ENCODE data around the gene CNKSR1.

The CNKSR1 gene

DNA sequence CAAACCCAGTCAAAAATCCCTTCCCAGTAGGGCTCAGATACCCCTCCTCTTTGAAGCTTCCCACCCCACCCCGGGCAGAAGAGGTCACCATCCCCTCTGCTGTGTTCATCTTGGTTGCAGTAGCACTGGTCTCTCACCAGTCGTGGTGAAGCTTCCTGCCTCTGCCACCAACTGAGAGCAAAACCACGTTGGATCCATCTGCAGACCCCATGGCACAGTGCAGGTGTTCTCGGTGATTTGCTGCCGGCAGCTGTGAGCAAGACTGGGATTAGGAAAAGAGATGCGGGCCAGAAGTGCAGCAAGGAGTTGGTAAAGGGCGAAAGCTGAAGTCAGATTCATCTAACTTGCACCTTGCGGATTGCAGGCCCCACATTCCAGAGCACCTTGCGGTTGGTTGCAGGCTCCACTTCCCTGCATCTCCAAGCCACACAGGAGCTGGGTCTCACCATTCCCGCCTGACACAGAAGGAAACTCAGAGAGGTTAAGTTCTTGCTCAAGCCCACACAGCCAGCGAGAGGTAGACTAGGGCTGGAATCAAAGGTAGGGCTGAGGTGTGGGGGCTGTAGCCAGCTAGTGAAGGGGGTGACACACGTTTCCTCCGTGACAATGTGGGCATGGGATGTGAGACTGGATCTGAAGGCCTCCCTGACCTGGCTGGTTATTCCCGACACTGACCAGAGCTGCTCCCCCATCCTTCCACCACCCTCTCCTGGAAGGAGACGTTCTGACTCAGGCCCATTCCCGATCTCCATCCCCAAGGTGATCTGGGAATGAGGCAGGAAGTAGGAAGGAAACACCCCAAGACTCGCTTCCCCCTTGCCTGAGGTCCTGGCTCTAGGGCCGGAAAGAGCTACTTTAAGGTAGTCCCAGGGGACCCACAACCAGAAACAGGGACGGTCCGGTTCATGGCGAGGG lies 21.7 kb upstream of the CNKSR1 start:
- DNase-seq (ENCODE audit: low spot score): no peak
- TF ChIP-seq, protein P1, sequence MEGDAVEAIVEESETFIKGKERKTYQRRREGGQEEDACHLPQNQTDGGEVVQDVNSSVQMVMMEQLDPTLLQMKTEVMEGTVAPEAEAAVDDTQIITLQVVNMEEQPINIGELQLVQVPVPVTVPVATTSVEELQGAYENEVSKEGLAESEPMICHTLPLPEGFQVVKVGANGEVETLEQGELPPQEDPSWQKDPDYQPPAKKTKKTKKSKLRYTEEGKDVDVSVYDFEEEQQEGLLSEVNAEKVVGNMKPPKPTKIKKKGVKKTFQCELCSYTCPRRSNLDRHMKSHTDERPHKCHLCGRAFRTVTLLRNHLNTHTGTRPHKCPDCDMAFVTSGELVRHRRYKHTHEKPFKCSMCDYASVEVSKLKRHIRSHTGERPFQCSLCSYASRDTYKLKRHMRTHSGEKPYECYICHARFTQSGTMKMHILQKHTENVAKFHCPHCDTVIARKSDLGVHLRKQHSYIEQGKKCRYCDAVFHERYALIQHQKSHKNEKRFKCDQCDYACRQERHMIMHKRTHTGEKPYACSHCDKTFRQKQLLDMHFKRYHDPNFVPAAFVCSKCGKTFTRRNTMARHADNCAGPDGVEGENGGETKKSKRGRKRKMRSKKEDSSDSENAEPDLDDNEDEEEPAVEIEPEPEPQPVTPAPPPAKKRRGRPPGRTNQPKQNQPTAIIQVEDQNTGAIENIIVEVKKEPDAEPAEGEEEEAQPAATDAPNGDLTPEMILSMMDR (IDR thresholded peaks at IDR 0.05; ENCODE audit: extremely low read depth, missing control alignments): no peak

DNA sequence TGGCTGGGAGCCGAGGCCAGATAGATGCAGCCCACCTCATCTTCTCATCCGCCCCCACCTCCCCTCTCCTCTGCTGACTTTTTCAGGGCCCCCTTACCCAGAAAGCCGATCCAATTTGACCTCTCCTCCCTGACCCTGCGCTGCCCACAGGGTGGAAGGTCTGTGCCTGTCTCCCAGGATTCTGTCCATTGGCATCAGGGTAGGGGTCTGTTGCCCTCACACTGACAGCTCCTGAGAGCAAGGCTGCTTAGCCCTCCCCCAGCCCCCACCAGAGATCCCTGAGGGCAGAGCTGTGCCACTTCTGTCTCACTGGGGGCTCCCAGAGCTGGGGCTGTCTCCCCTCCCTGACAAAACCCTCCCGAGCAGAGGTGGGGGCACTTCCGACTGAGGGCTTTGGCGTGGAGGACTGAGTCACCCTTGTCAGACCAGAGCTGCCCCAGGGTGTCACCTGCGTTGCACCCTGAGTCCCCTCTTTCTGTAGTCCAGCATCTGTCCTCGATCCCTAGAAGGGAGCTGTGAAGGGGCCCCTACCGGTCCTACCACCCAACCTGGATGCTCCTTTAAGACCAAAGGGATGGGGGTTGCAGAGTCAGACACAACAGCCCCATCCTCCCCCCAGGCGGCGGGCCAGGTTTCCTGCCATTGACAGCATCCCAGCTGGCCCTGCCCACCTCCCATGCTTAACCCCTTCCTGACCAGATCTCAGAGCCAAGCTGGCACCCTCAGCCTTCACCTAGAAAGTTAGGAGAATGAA lies 20.8 kb upstream of the CNKSR1 start:
- DNase-seq (ENCODE audit: low spot score): no peak
- TF ChIP-seq, protein P1 (IDR thresholded peaks at IDR 0.05; ENCODE audit: extremely low read depth, missing control alignments): no peak

DNA sequence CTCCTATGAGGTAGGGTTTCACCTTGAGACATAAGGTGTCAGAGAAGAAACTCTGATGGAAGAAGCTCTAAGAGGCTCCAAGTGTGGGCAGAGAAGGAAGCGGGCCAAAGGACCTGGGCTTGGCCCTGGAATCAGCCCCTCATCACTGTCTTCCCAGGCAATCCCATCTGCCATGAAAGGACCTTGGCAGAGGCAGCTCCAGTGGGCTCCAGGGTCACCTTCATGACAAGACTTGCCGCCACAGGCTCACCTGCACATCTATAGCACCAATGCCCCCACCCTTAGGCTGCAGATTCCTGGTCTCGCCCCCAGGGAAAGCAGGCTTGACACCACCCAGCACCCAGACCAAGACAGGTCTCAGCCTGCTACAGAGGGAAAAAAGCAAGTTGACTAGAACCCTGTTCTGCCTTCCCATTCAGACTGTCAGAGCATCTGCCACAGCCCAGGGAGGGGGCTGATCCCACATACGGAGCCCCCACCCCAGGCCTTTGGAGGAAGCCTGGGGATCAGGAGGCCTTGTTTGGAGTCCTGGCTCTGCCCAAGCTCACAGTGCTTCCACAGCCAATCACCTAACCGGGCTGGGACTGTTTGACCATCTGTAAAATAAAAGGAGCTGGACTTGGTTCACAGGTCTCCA lies 18.9 kb upstream of the CNKSR1 start:
- TF ChIP-seq, protein P1 (IDR thresholded peaks at IDR 0.05; ENCODE audit: extremely low read depth, missing control alignments): no peak
- DNase-seq (ENCODE audit: low spot score): peak; percentile 8

DNA sequence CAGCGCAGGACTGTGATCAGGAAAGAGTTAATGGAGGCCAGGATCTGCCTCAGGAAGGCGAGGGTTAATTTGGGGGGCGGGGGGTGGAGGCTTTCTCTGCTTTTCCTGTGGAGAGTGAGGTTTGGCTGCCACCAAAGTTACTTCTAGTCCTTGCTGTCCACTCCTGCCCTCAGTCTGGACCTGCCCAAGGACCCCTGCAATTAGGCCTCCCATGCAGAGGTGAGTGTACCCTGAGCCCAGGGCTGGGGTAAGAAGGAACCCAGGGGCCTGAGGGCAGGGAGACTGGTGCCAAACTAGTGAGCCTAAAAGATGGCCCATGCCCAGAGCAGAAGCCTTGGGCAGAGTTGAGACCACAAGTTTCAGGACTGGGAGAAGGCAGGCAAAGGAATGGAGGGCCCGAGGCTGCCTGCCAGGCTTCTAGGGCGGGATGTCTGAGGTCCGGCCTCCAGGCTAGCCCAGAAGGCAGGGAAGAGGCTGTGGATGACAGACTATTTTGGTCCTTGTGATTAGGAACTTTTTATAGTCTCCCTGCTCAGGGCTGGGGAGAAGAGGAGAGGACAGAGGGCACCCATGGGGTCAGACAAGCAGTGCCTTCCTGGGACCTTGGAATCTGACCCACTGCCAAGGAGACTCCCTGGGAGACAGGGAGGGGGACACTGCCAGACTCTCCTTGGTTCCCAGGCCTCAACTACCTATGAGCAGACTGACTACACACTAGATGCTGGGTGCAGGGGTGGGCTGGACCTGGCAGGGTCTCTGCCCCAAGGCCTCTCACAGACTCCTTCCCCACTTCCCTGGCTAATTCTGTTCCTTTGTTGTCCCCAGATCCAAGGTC lies 18.2 kb upstream of the CNKSR1 start, which contains the start of gene FAM110D:
FAM110D (plus strand) TSS at position 172 of the 835 bp plus-strand sequence. CDS start 2,213 bp downstream, outside the sequence.
- TF ChIP-seq, protein P1 (IDR thresholded peaks at IDR 0.05; ENCODE audit: extremely low read depth, missing control alignments): no peak
- peak; percentile 15 for DNase-seq (ENCODE audit: low spot score)

DNA sequence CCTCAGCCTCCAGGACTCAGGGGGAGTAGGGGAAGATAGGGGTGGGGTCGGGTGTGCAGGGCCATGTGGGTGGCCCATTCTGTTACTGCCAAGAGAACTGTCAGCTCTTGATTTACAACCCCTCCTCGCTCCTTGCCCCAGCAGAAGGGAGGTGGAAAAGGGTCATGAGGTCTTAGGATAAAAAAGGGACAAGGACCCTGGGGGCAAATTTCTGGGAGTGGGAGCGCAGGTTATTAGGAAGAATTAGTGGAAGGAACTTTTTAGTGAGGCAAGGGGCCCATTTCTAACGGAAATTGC lies 17.6 kb upstream of the CNKSR1 start:
- DNase-seq (ENCODE audit: low spot score): no peak
- TF ChIP-seq, protein P1 (IDR thresholded peaks at IDR 0.05; ENCODE audit: extremely low read depth, missing control alignments): no peak

DNA sequence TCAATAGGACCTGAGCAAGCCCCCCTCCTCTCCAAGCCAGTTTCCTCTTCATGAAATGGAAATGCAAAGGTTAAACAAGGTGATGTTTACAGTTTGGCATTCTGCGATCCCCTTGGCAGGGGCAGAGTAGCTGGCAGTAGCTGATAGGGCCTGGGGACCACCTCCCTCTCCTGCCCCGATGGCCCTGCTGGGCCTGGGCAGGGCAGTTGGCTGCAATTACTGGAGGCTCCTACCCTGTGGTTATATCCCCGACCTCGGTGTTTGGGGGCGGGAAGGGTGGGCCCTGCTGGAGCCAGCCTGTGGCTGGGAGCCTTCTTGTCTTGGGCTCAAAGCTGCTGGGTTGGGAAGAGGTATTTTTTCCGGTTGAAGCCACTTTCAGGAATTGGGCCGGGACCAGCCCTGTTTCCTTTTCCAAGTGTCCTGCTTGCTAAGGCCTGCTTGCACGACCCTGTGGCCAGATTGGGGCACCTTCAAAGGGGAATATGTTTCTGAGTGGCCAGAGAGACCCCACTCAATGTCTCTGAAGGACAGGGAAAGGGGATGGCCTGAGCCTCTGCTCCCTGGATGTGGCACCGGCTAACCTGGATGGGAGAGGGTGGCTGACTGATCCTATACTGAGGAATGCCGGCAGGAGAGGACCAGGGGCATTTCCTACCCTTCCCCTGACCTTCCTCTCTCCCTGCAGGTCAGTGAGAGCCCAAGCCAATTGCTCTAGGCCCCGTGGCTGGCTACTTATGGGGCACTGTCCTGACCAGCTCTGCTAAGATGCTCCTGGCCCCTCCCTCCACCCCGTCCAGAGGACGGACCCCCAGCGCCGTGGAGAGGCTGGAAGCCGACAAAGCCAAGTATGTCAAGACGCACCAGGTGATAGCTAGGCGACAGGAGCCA lies 16.5 kb upstream of the CNKSR1 start:
- DNase-seq (ENCODE audit: low spot score): peak; percentile 22
- TF ChIP-seq, protein P1 (IDR thresholded peaks at IDR 0.05; ENCODE audit: extremely low read depth, missing control alignments): no peak
